GM19463 (cell line): Measurements from ENCODE around the gene SLC4A1.

Experiments
- ATAC-seq: cut with Tn5 transposase; IDR thresholded peaks from one replicate; pipeline ENCODE4 v1.9.1; 2021; ENCODE audit warnings: mild to moderate bottlenecking, moderate library complexity; ENCODE audit not compliant: unreplicated experiment

The SLC4A1 gene

DNA sequence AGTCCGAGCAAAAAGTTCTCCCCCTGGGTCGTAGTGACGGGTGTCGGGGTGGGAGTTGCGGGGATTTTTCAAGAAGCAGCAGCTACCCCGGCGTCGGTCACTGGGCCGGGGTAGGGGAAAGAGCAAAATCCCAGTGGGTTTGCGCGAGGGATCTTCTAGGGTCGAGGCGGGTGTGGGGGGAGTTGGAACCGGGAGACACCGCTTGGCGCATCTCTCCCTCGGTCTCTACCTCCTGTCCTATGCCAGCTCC, 46.1 kb downstream of the SLC4A1 start:
- ATAC-seq: no peak

DNA sequence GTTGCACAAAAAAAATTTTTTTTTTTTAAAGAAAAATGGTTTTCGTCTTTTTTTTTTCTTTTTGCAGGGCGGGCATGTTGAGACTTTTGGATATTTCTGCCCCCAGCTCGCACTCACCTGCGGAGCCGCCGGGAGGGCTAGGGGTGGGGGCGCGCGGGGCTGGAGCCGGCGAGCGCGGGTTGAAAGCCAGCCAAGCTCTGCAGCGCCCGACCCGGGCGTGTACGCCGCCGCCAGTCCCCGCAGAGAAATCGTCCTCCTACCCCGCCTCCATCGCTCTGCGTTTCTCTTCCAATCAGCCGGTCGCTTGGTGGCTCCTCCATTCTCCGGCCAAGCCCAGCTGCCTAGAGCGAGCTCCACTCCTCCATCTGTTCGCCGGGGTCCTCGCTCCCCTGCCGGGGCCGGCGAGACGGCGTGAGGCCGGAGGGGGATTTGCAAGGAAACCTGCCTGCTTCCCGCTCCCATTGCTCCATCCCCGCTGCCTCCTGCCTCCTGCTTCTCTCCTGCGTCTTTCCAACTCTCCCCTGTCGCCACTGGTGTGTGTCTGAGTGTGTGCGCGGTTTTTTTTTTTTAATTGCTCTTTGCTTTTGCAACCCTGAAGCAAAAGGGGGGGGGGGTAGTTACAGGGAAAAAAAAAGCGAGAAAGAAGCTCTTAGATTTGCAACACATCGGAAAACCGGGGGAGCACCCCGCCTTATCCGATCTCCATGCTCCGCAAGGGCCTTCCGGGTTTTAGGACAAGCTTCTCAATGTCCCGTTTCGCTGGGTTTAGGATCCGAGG, 46.7 kb downstream of the SLC4A1 start:
- ATAC-seq: no peak

DNA sequence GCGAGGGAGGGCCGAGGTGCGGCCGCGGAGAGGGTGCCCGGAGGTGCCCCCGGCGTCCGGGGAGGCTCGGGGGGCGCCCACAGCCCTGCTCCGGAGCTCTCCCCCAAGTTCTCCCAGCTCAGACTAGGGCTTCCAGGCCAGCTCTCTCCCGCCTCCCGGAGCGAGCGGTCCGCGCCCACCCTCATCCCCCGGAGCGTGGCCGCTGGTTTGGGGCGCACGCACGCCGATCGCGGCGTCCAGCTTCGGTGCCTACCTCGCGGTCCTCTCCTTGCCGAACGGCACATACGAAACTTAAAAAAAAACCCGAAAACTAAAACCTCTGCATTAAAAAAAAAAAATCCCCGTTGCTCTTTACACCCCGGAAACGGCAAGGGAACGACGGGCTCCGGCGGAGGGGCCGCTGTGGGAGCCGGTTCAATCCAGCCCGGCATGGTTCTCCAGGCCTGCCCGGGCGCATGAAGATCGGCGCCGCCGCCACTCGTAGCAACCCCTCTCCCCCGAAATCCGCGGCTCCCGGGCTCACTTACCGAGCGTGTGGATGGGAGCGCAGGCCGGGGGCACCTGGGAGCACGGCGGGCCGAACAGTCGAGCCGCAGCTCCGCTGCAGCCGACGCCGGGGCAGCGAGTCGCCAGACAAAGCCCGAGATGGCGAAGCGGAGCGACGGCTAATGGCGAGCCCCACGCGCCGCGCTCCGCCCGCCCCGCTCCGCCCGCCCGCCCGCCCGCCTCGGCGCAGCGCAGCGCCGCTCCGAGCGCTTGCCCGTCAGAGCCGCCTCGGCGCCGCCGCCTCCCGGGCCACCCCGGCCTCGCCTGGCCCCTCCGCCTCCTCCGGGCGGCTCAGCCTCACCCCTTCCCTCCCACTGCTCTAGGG, 47.5 kb downstream of the SLC4A1 start:
- peak; percentile 2 for ATAC-seq

DNA sequence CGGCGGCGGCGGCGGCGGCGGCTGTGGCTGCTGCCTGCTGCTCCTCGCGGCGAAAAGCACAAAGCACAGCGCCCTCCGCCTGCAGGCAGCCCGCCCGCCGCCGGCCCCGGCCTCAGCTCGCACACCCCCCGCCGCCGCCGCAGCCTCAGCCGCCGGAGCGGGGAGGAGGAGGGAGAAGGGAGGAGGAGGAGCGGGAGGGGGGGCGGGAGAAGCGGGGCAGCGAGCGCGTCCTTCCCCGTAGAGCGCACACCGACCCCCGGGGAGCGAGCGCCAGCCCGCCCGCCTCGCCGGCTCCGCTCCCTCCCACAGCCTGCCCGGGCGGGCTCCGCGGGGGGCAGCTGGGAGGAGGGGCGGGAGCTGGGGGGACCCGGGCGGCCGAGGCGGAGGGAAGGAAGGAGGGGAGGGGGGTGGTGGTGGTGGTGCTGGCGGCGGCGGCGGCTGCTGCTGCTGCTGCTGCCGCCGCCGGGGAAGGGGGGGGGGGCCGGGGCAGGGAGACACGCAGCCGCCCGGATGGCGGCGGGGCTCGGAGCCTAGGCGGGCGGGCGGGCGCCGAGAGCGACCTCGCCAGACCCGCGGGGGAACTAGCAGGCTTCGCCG, 48.2 kb downstream of the SLC4A1 start, which contains the start of gene UBTF:
Gene UBTF, minus strand, starts transcription at position 60 of the 597 bp plus-strand sequence. CDS start 1,446 bp downstream, outside the sequence.
- peak; percentile 6 for ATAC-seq

DNA sequence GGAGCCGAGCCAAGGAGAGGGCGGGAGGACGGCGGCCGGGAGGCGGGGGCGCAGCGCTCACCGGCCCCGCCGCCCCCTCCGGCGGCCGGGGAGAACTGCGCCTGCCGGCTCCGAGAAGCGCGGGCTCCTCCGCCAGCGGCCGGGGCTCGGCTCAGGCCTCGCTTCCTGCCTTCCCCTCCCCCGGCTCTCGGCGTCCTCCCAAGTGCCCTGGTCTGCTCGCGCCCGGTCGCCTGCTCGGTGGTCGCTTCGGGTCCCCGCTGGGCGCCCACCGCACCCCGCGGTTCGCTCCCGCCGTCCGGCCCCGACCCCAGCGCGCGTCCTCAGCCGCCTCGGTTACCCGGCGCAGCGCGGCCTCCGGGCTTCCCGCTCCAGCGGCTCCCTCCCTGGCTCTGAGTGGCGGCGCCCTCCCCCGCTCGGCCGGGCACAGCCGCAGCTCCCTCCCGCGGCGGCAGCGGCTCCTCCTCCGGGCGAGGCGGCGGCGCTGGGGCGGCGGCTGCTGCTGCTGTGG, 48.8 kb downstream of the SLC4A1 start:
- peak; percentile 35 for ATAC-seq

DNA sequence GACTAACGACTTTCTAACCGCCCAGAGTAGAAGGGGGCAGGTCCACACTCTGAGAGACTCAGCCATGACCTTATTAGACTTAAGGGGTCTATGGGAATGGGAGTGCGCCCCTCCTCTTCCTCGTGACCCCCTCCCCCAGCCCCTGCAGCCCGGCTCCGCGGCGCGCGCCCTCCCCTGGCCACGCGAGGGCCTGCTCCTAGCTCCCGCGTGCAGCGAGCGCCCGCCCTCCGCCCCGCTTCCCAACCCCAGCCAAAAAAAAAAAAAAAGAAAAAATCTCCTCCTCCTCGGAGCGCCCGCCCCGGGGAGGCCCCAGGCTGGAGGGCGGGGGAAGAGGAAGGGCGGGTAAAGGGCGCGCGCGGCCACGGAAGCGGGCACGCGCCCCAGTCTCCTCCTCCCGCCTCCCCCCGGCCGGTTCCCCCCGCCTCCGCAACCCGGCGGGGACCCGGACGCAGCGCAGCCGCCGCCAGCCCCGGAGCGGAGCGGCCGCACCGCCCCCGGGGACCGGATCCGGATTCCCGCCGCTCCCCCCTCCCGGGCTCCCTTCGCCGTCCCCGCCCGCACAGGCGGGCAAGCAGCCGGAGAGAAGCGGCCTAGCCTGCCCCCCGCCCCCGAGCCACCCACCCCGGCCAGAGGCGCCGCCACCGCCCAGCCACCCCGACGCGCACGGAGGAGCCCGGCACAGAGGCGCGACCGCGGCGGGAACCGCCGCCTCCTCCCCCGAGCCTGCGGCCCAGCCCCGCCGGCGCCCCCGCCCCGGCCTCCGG, 49.4 kb downstream of the SLC4A1 start:
- peak; percentile 32 for ATAC-seq

DNA sequence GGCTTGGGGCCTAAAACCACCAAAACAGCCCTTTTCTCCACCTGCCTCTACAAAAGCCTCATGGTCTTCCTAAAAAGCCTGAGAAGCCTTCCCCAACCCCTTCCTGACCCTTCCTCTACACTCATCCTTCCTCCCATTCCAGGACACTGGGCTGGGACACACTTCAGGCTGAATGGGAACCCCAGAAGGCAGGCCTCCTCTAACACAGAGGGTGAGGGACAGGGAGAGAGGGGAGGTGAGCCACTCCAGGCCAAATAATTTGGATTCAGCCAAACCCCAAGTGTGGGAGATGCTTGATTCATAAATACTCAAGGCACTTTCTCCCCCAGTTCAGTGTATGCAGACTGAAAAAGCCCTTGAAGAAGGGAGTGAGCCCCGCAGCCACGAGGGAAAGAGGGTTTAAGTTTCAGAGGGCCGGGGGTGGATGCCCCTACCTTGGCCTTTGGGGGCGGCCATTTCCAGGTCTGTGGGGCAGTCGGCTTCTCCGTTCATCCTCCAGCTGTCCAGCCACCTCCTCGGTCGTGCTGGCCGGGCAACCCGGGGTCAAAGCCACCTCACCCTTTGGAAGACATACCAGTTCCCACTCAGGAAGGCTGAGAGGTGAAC, 50.1 kb downstream of the SLC4A1 start:
- no peak for ATAC-seq

DNA sequence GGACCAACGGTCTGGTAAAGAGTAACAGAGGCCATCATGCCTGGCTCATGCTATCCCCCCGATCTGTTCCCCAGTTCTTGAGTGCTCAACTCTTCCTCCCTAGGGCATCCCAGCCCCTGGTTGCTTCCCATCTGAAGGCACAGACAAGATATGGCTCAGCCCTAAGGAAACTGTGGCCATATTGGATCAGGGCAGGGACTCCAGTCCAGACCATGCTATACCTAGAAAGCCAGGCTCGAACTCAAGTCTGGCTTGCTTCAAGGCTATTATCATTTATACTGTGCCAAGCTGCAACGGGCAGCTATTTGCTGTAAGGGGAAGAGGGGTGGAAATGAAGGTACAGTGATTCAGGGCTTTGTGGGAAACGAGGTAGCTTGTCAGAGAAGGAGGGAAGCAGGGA, 51.2 kb downstream of the SLC4A1 start:
- ATAC-seq: no peak

DNA sequence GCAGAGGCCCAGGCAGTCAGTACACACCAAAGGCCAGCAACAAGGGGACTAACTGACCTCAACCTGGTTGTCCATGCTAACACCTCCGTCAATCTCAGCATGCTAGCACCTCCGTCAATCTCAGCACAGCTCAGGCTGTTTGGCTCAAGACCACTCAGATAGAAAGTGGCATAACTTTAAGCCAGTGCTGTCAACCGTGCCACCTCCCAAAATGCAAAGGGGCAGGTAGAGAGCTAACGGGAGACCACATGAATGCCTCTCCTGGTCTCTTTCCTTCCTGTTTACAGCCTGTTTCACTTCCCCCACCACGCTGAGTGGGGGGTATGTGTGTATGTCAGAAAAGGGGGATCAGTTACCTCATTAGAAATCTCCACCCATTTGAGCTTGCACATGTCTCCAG, 51.8 kb downstream of the SLC4A1 start:
- no peak for ATAC-seq

DNA sequence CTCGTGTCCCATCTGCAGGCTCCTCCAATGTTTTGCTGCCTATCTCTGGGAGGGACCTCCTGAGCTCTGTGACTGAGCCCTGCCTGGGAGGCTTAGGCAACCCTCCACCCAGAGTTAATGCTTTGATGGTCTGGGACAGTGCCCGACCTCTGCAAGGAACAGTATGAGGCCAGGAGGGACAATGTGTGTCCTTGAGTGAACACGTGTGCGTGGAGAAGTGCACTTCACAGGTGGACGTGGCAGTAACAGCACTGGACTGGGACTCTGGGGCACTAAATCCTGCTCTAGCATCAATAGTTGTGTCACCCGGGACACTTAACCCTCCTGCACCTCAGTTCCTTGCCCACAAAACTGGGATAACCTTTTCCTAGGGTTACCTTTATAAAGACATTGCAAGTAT, 53.0 kb downstream of the SLC4A1 start:
- ATAC-seq: no peak

DNA sequence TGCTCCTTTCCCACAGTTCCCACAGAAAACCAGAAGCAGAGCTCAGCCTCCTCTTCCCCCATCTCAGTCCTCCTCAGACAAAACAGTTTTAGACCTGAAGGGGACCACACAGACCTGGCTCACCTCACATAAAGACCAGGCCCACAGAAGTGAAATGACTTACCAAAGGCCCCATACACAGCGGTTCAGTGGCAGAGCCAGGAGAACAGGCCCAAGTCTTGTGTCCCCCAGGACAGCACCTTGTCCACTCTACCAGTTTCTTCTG, 53.8 kb downstream of the SLC4A1 start:
- no peak for ATAC-seq

DNA sequence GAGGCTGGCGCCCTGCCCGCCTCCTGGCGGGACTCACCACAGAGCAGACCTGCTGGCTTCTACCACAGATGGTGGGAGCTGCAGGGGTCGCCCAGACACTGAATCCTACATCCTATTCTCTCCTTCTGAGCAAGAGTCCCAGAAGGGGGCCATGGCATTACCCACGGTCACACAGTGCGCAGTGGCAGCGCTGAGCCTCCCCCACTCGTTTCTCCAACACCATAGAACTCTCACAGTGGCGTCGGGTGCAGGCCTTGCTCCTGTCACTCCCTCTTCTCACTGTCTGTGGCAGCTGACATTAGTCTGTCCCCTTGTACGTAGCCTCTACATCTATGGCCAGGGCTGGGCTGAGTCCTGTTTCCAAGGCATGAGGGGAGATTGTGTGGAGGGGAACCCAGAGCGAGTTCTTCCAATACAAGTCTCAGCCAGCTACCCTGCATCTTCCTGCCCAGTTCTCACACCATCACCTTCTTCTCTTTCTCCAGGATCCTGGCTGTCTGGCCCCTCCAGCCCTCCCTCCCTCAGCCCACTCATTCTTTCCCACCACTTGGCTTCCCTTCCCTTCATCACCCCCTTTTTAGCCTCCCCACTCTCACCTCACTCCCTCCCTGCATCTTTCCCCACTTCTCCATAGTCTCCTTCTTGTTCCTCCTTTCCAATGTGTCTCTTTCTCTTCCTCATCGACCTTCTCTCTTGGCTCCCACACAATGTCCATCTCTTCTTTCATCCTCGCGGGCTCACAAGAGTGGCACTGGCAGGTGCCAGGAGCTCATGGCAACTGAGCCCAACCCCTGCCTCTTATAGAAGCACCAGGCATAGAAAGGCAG, 54.3 kb downstream of the SLC4A1 start:
- ATAC-seq: no peak

DNA sequence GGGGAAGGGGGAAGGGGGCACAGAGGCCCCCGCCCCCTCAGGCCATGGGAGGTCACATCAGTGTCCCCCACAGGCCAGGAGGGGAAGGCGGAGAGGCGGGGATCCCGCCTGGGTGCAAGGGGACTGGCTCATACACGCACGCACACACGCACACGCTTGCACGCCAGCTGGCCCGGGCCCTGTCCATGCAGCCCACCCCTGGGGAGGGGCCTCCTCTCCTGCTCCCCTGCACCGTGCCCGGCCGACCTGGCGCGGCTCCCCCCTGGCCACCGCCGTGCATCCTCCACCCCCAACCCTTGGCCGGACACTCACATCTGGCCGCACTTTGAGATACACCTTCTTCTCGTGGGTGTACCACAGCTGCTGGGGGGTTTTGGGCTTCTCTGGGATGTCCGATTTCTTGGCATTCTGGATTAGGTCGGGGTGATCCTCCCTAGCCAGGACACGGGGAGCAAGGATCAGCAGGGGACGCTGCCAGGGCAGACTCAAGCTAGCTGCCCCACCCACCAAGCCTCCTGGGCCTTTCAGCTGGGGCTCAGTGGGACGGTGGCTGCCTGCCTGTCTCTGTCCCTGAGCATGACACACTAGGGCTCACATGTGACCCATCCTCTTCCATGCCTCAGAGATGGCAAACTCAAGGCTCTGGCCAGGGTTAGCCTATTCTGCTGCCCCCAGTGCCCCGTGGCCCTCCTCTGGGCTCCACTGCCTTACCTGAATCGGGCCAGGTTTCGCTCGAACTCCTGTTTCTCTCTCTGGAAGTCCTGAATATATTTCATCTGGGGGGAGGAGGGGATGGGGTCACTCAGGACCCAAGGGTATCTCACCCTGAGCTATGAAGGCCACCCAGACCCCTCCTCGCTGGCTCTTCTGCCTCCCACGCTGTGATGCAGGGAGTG, 55.2 kb downstream of the SLC4A1 start:
- no peak for ATAC-seq

DNA sequence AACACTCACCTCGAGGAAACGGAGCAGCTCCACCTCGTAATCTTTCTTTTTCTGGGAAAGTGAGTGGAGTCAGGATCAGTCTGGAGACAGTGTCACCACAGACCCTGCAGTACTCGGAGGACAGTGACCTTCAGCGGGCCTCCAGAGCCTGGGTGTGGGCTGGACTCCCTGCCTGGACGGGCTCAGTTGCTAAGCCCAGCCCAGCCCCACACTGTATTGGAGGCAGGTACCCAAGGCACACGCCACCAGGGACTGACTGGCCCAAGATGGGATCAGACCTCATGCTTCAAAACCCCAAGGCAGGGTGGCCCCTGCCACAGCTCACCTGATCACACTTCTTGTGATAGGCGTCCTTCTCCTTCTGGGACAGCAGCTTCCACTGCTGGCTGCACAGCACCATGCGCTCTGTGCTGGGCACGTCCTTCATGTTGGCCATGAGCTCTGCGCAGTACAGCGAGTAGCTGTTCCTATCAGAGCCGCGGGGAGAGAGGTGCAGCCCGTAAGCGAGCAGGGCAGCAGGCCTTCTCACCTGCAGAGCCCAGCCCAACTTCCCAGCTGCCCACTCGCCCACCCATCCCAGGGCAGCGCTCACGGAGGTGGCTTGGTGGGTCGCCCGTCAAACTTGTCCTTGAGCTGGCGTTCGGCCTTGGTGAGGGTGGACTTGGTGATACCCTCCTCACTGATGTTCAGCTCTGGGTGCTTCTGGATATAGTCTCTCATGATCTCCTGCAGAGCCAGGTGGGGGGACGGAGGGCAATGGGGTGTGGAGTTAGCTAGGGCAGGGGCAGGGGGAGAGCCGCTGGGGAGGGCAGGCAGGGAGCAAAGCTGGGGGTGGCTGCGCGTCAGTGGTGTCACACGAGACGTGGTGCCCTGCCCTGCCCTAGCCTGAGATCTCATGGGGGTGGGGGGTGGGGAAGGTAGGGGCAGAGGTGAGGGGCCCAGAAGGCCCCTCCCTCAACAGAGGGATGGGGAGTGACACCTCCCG, 56.4 kb downstream of the SLC4A1 start:
- ATAC-seq: no peak

DNA sequence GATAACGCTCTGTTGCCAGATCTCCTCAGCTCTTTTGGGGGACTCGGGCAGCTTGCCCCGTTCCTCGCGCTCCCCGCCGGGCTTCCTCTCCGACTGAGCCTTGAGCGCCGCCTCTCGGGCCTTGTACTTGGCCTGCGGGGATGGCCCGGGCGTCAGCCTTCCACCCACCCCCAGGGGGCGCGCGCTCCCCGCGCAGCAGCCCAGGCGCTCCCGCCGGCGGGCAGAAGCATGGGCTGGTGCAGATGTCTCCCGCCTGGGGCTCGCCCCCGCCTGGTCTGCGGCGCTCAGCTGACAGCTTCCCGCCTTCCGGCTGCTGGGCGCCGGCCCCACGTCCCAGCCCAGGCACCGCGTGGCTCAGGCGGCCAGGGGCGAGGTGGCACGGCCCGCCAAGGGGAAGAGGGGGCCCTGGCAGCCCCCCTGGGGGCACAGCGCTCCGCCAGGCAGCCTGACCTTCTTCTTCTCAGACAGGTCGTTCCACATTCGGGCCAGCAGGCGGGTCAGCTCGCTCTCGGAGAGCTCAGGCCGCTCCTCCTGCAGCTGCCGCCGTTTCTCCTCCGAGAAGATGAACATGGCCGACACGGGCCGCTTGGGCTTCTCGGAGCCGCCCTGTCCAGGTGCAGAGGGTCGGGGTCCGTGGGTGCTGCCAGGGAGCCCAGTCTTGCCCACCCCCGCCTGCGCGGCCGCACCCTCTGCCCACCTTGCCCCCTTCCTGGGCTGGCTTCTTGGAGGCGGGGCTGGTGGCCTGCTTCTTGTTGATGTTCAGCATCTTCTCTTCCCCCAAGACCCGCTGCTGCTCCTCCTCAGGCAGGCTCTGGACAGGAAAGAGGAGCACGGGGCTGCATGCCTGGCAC, 57.4 kb downstream of the SLC4A1 start:
- peak; percentile 80 for ATAC-seq

DNA sequence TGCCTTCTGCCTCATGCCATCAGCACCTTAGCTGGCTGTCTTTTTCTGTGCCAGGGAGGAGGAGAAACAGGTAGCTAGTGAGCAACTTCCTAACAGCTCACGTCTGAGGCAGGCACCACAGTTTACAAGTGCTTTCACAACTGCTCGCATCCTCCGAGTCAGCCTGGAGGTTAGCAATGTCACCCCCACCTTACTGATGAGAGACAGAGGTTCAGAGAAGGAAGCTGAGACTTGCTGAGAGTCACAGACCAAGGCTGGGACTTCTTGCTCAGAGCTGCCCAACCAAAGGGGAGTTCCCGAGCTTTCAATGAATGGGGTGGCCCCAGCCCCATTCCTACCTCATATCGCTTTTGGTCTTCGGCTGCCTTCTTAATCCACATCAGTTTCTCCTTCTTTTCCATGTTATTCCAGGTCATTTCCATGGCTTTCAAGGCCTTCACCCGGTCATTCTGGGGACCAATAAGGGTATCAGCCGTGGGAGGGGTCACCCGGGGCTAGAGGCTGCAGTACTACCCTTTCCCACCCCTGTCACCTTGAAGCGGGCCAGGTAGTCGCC, 58.1 kb downstream of the SLC4A1 start:
- peak; percentile 40 for ATAC-seq

DNA sequence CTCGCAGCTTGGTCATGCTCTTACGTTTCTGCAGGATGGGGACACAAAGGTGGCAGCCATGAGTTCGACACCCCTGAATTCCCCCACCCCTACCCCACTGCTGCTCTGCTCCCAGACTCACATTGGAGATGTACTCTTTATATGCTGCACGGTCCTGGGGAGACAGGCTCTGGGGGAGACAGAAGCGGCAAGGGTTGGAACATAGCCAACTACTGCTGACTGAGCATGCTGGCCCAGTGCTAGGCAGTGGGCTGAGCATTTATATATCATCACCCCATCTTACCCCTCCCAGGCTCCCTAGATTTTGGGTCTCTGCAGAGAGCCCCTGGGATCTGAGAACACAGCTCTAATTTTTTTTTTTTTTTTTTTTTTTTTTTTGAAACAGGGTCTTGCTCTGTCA, 60.2 kb downstream of the SLC4A1 start:
- no peak for ATAC-seq
